A673 (cell line): Measurements from ENCODE around the gene PPP1R7. TPM values are rescaled to one million over a fixed set of nuclear protein-coding genes. Genes with fewer than 3 reads are reported as not detected.

ENCODE experiments used
- BruUV-seq: library from RNA; stranded (reverse); fragments of 400-500 nt; replicated peaks from 2 replicates; lab custom pipeline; 2021; lab: Mats Ljungman, UMichigan
- CTCF ChIA-PET: fragments of 300-600 bp; sonication (Branson Sonifier 250); formaldehyde crosslinking; loops from one replicate; lab custom pipeline; 2022; ENCODE audit warnings: antibody characterized with exemption; lab: Charles Lee
- POLR2A ChIA-PET: fragments of 300-600 bp; sonication (Branson Sonifier 250); formaldehyde crosslinking; loops from one replicate; lab custom pipeline; 2022; ENCODE audit warnings: antibody characterized with exemption; ENCODE audit not compliant: low non-redundant PET; lab: Charles Lee
- DNase-seq: peaks from one replicate; pipeline ENCODE4 v3.0.0-alpha.2; 2015; ENCODE audit warnings: low spot score
- H3K27ac ChIP-seq: fragments of 200-600 bp; sonication (generic); 2 replicates; pipeline ENCODE4 v1.5.1; 2016; ENCODE audit warnings: mixed run types, low read depth, mild to moderate bottlenecking, mixed read lengths, antibody characterized with exemption, low read length; ENCODE audit not compliant: poor library complexity, severe bottlenecking
- H3K27me3 ChIP-seq: fragments of 200-600 bp; sonication (generic); replicated peaks from 2 replicates; pipeline ENCODE4 v1.6.1; 2017; ENCODE audit warnings: mixed run types, low read depth, mild to moderate bottlenecking, mixed read lengths, antibody characterized with exemption, low read length; ENCODE audit not compliant: insufficient read depth, poor library complexity
- H3K36me3 ChIP-seq: fragments of 200-600 bp; sonication (generic); 2 replicates; pipeline ENCODE4 v1.6.1; 2016; ENCODE audit warnings: mixed run types, mild to moderate bottlenecking, mixed read lengths, antibody characterized with exemption, low read length; ENCODE audit not compliant: insufficient read depth, poor library complexity, severe bottlenecking
- H3K4me1 ChIP-seq: fragments of 200-600 bp; sonication (generic); 2 replicates; pipeline ENCODE4 v1.6.1; 2017; ENCODE audit warnings: mixed run types, mild to moderate bottlenecking, mixed read lengths, antibody characterized with exemption, low read length; ENCODE audit not compliant: insufficient read depth, poor library complexity, severe bottlenecking
- H3K4me3 ChIP-seq: fragments of 200-600 bp; sonication (generic); 2 replicates; pipeline ENCODE4 v1.5.1; 2016; ENCODE audit warnings: low read depth, mixed run types, mild to moderate bottlenecking, mixed read lengths, low read length; ENCODE audit not compliant: poor library complexity, severe bottlenecking
- H3K9me3 ChIP-seq: fragments of 200-600 bp; sonication (generic); 2 replicates; pipeline ENCODE4 v1.6.1; 2016; ENCODE audit warnings: mixed run types, low read depth, mild to moderate bottlenecking, mixed read lengths, antibody characterized with exemption, low read length; ENCODE audit not compliant: poor library complexity, severe bottlenecking
- CTCF ChIP-seq: fragments of 300-800, 200-600 bp; sonication (generic); conservative IDR thresholded peaks from 2 replicates; pipeline ENCODE4 v1.5.1; 2017; ENCODE audit warnings: low read depth, mild to moderate bottlenecking, antibody characterized with exemption, low read length, moderate library complexity, mixed read lengths
- EZH2 ChIP-seq: fragments of 200-600 bp; sonication (generic); IDR thresholded peaks from 2 replicates; pipeline ENCODE4 v1.6.1; 2017; ENCODE audit warnings: borderline replicate concordance, low read depth, mild to moderate bottlenecking, mixed read lengths, antibody characterized with exemption, low read length; ENCODE audit not compliant: poor library complexity, severe bottlenecking
- intact Hi-C: fragments of 100-400 bp; cut with micrococcal nuclease; formaldehyde crosslinking; loops from one replicate; pipeline ENCODE4 v1.10.0; 2022; ENCODE audit not compliant: unreplicated experiment
- total RNA-seq: library from RNA; stranded (reverse); gene quantifications from 2 replicates; pipeline ENCODE4 v1.2.3, GENCODE V29; 2021

Gene PPP1R7
- total RNA-seq, 1 experiment from 2014 or later, result 70.7 TPM

GRCh38 chr2:241129086-241129871 is 21.0 kb upstream of the PPP1R7 start:
- no peaks in the 10 kb centered on the region for H3K4me1 ChIP-seq
- ChIA-PET POLR2A (no interaction called here), CTCF (no interaction called here)
- TF ChIP-seq CTCF, result no peak
- TF ChIP-seq EZH2, result no peak
- DNase-seq, result no peak
- peaks cover 5% of the 10 kb centered on the region for H3K36me3 ChIP-seq
- no peak overlapping the region for H3K27ac ChIP-seq
- H3K27me3 ChIP-seq, result no peaks in the 10 kb centered on the region
- no peak overlapping the region for H3K4me3 ChIP-seq
- no peaks in the 10 kb centered on the region for H3K9me3 ChIP-seq
- no TSS peak for BruUV-seq
- intact Hi-C loops, result no loop called here

- TF ChIP-seq CTCF (no peak), EZH2 (no peak)
- CTCF ChIA-PET, result no interaction called here
- BruUV-seq, result no TSS peak
Measured at GRCh38 chr2:241130316-241130715, 20.0 kb upstream of the PPP1R7 start.

GRCh38 chr2:241131531-241131930 is 18.7 kb upstream of the PPP1R7 start:
- Histone ChIP-seq H3K36me3 (peaks cover 16% of the 10 kb centered on the region), H3K4me1 (no peaks in the 10 kb centered on the region), H3K27ac (no peak overlapping the region), H3K27me3 (no peaks in the 10 kb centered on the region), H3K4me3 (no peak overlapping the region), H3K9me3 (no peaks in the 10 kb centered on the region)
- ChIA-PET CTCF (no interaction called here), POLR2A (no interaction called here)
- intact Hi-C loops, result no loop called here
- DNase-seq, result no peak
- no TSS peak for BruUV-seq
- TF ChIP-seq EZH2 (no peak), CTCF (no peak)

More at GRCh38 chr2:241130316-241130715, 20.0 kb upstream of the PPP1R7 start:
- Histone ChIP-seq H3K4me3 (no peak overlapping the region), H3K27me3 (no peaks in the 10 kb centered on the region), H3K9me3 (no peaks in the 10 kb centered on the region), H3K27ac (no peak overlapping the region), H3K4me1 (no peaks in the 10 kb centered on the region), H3K36me3 (peaks cover 8% of the 10 kb centered on the region)
- intact Hi-C loops, result no loop called here
- POLR2A ChIA-PET, result no interaction called here
- DNase-seq, result no peak
